SK-N-MC (cell line): Measurements from ENCODE around the gene TMIGD2.

Source experiments
- EZH2 ChIP-seq: fragments of 200-600 bp; sonication (generic); IDR thresholded peaks from one replicate; pipeline ENCODE4 v1.6.1; 2017; ENCODE audit warnings: antibody characterized with exemption
- POLR2AphosphoS5 ChIP-seq: IDR thresholded peaks from 2 replicates; pipeline ENCODE4 v1.6.1; 2012; ENCODE audit warnings: mild to moderate bottlenecking, low read depth, low read length, borderline replicate concordance

- TF ChIP-seq EZH2 (no peak), POLR2AphosphoS5 (no peak)
Observed at GRCh38 chr19:4279530-4280422, 22.4 kb downstream of the TMIGD2 start.
